ENCODE measurements around the gene MRGPRG. TPM values are rescaled to one million over a fixed set of nuclear protein-coding genes. Genes with fewer than 3 reads are reported as not detected.

Gene MRGPRG
- total and polyA plus RNA-seq, 9 of the 15 experiments (the other 6 are each of a cell fraction or from before 2014, with no cell fraction given), result not detected

DNA sequence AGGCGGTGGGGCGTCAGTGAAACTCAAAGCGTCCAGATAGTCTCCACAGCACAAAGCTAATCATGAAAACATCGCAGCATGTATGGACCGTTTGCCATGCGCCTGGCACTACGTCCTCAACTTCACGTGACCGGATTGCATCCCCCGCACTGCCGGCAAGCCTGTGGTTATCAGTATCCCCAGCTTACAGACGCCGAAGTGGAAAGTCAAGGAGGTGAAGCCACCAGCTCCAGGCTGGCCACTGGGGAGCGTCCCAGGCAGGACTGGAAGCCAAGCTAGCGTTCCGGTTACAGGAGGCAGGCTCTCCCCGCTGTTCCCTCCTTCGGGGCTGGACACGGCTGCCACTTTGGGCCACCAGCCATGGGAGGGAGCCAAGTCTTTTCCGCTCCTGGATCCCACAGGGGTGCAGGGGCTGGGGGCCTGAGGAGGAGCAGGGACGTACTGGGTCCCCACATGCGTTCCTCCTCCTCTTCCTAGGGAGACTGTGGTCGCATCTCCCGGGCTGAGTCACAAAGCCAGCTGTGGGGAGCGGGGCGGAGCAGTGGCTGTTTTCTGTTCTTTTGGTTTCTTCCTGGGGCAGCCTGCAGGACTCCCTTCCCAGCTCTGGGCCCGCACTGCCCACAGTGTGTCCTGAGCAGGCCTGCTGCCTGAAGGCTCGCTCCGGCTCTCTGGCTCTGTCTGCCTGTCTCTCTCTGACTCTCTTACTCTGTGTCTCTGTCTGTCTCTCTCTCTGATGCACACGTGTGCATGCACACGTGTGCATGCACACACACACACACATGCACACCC, 49.2 kb downstream of the MRGPRG start (continued):
- TF ChIP-seq ZNF609 (CRISPR knock-in tag; IDR thresholded peaks at IDR 0.05; ENCODE audit: borderline replicate concordance) (peak; percentile 21), ZBED1 (IDR thresholded peaks at IDR 0.05) (peak; percentile 92; the same call in 1 of the 2 replicates), PRMT5 (CRISPR knock-in tag; IDR thresholded peaks at IDR 0.05) (no peak), MEF2D (tag; conservative IDR thresholded peaks at IDR 0.05; ENCODE audit: low read depth) (peak; percentile 44; the same call in 1 of the 2 replicates), MTA1 (IDR thresholded peaks at IDR 0.05; ENCODE audit: borderline replicate concordance) (peak; percentile 80), PCBP1 (IDR thresholded peaks at IDR 0.05; ENCODE audit: low read depth, low read length, poor library complexity, severe bottlenecking) (no peak), ZNF717 (CRISPR knock-in tag; IDR thresholded peaks at IDR 0.05) (no peak), NELFE (IDR thresholded peaks at IDR 0.05; ENCODE audit: insufficient read depth, insufficient read length) (no peak), DDX20 (tag; IDR thresholded peaks at IDR 0.05; ENCODE audit: low read depth) (no peak), ETV6 (IDR thresholded peaks at IDR 0.05; ENCODE audit: borderline replicate concordance in 1 of 2, low read depth in 2 of 2, low read length in 1 of 2) (no peak; a peak in 2 of 4 replicates), ETV6 (CRISPR knock-in tag; IDR thresholded peaks at IDR 0.05; ENCODE audit: borderline replicate concordance) (no peak), FUS (optimal IDR thresholded peaks at IDR 0.05; ENCODE audit: low read depth, low read length) (no peak), ZSCAN29 (IDR thresholded peaks at IDR 0.05) (no peak), JUNB (CRISPR knock-in tag; conservative IDR thresholded peaks at IDR 0.05) (no peak)
- TF ChIP-seq, protein P1, sequence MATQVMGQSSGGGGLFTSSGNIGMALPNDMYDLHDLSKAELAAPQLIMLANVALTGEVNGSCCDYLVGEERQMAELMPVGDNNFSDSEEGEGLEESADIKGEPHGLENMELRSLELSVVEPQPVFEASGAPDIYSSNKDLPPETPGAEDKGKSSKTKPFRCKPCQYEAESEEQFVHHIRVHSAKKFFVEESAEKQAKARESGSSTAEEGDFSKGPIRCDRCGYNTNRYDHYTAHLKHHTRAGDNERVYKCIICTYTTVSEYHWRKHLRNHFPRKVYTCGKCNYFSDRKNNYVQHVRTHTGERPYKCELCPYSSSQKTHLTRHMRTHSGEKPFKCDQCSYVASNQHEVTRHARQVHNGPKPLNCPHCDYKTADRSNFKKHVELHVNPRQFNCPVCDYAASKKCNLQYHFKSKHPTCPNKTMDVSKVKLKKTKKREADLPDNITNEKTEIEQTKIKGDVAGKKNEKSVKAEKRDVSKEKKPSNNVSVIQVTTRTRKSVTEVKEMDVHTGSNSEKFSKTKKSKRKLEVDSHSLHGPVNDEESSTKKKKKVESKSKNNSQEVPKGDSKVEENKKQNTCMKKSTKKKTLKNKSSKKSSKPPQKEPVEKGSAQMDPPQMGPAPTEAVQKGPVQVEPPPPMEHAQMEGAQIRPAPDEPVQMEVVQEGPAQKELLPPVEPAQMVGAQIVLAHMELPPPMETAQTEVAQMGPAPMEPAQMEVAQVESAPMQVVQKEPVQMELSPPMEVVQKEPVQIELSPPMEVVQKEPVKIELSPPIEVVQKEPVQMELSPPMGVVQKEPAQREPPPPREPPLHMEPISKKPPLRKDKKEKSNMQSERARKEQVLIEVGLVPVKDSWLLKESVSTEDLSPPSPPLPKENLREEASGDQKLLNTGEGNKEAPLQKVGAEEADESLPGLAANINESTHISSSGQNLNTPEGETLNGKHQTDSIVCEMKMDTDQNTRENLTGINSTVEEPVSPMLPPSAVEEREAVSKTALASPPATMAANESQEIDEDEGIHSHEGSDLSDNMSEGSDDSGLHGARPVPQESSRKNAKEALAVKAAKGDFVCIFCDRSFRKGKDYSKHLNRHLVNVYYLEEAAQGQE (IDR thresholded peaks at IDR 0.05; ENCODE audit: borderline replicate concordance), result peak; percentile 73
- TF ChIP-seq, protein P1 (CRISPR knock-in tag; IDR thresholded peaks at IDR 0.05; ENCODE audit: low read depth), result 0 out of 2 replicates have a peak, but pooled peaks have one; percentile 33

All from K562 (cell line).